ENCODE data around the gene SLC22A1.

The SLC22A1 gene

DNA sequence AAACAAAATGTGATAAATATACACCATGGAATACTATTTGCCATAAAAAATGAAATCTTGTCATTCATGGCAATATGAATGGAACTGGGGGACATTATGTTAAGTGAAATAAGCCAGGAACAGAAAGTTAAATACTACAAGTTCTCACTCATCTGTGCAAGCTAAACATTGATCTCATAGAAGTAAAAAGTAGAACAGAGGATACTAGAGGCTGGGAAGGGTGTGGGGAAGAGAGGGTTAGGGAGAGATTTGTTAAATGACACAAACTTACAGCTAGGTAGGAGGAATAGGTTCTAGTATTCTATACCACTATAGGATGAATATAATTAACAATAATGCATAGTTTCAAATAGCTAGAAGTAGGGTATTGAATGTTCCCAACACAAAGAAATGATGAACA lies 76.0 kb downstream of the SLC22A1 start:
- TF ChIP-seq, protein P1, sequence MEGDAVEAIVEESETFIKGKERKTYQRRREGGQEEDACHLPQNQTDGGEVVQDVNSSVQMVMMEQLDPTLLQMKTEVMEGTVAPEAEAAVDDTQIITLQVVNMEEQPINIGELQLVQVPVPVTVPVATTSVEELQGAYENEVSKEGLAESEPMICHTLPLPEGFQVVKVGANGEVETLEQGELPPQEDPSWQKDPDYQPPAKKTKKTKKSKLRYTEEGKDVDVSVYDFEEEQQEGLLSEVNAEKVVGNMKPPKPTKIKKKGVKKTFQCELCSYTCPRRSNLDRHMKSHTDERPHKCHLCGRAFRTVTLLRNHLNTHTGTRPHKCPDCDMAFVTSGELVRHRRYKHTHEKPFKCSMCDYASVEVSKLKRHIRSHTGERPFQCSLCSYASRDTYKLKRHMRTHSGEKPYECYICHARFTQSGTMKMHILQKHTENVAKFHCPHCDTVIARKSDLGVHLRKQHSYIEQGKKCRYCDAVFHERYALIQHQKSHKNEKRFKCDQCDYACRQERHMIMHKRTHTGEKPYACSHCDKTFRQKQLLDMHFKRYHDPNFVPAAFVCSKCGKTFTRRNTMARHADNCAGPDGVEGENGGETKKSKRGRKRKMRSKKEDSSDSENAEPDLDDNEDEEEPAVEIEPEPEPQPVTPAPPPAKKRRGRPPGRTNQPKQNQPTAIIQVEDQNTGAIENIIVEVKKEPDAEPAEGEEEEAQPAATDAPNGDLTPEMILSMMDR (conservative IDR thresholded peaks at IDR 0.05; ENCODE audit: low read length): no peak
- no peak for DNase-seq (ENCODE audit: low read depth)
- no peak overlapping the region for H3K4me3 ChIP-seq (ENCODE audit: low read length)

DNA sequence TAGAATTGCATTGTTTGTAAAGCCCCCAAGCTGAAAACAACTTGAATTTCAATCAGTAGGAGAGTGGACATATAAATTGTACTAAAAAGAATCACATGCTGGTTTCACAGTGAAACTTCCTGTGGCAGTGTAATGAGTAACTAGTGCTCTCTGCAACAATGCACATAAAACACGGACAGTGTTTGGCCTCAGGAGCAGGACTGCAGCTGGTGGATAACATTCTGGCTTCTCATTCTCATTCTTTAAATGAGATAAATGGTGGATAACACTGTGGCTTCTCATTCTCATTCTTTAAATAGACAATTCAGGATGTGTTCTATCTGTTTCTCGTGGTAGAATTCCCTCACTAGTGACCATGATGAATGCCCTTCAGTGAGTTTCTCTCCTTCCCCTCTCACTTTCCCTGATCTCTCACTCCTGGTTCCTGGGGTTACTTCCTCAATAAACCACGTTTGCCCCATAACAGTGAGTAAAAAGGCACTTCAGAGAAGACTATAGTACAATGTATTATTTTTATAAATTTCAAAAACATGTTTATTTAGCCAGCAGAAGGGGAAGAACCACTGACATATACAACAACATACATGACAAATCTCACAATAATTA lies 77.1 kb downstream of the SLC22A1 start:
- TF ChIP-seq, protein P1 (conservative IDR thresholded peaks at IDR 0.05; ENCODE audit: low read length): no peak
- no peak overlapping the region for H3K4me3 ChIP-seq (ENCODE audit: low read length)
- DNase-seq (ENCODE audit: low read depth): no peak

DNA sequence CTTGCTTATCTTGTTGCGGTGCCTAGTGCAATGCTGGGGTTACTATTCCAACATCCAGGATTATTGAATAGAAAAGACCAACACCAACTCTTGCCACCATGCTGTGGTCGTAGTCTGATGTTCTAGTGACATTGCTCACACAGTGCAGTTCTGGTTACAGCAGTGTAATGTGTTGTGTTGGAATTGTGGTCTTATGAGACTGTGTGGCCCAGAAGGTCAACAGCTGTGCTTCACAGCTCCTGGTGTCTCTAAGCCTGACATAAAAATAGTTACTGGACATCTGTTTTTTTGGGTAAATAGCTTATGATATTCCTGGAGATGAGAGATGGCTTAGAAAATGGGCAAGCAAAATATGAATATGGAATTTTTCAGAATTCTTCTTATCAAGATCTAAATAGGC lies 79.4 kb downstream of the SLC22A1 start:
- no peak overlapping the region for H3K4me3 ChIP-seq (ENCODE audit: low read length)
- TF ChIP-seq, protein P1 (conservative IDR thresholded peaks at IDR 0.05; ENCODE audit: low read length): no peak
- no peak for DNase-seq (ENCODE audit: low read depth)

DNA sequence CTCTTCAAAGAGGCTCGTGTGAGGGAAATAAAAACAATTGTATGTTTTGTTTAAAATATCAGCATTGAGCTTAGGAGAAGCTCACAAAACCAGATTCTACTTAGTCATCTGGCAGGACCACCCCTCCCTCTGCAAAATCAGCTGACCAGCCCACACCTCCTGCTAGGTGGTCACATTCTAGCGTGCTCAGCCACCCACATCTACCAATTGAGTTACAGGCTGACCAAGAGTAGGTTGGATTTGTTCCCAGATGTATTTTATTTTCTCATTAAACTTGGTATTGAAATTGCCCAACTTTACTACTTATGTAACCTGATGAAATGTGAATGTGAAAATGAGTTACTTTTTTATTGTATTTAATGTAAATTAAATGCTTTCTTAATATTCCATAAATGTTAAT lies 80.8 kb downstream of the SLC22A1 start:
- TF ChIP-seq, protein P1 (conservative IDR thresholded peaks at IDR 0.05; ENCODE audit: low read length): no peak
- DNase-seq (ENCODE audit: low read depth): no peak
- no peak overlapping the region for H3K4me3 ChIP-seq (ENCODE audit: low read length)

DNA sequence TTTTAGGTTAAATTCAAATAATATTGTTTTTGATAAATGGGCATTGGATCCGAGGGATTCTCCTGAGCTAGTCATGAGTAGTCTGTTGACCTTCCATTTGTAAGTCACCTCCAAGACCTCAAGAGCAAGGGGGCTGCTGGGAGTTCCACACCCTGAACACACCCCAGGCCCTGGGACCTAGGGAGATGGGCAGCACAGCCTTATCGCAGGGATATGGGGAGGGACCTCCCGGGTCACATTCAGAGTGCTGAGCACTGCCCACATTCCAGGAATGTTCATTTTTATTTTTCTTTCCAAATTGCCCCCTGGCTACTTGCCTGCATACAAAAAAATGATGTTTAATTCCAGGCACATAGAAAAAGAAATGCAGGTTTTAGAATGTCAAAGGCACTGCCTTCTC lies 81.5 kb downstream of the SLC22A1 start:
- H3K4me3 ChIP-seq (ENCODE audit: low read length): no peak overlapping the region
- TF ChIP-seq, protein P1 (conservative IDR thresholded peaks at IDR 0.05; ENCODE audit: low read length): no peak
- DNase-seq (ENCODE audit: low read depth): no peak

DNA sequence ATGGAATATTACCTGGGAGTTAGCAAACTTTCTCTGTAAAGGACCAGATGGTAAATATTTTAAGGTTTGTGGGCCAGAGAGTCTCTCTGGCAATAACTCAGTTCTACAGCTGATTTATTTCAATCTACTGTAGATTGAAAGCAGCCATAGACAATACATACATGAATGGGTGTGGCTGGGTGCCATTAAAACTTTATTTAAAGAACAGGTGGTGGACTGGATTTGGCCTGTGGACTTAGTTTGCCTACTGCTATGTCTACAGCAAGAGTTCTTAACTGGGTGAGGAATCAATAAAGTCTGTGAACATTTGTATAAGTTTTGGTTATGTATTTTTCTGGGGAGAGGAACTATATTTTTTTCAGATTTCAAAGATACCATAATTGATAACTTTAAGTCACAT lies 81.9 kb downstream of the SLC22A1 start:
- no peak overlapping the region for H3K4me3 ChIP-seq (ENCODE audit: low read length)
- no peak for DNase-seq (ENCODE audit: low read depth)
- TF ChIP-seq, protein P1 (conservative IDR thresholded peaks at IDR 0.05; ENCODE audit: low read length): no peak

DNA sequence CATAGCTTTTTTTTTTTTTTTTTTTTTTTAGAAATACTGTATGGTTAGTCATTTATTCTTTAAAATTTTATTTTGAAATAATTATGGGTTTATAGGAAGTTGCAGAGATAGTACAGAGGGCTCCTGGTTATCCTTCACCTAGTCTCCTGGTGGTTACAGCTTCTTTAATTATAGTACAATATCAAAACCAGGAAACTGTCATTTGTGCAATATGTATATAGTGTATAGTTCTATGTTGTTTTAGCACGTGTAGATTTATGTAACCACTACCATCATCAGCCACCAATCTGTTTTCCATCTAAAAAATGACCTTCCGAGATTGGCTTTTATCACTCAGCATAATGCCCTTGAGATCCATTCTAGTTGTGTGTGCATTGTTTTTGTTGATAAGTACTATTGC lies 82.3 kb downstream of the SLC22A1 start:
- TF ChIP-seq, protein P1 (conservative IDR thresholded peaks at IDR 0.05; ENCODE audit: low read length): no peak
- no peak for DNase-seq (ENCODE audit: low read depth)
- H3K4me3 ChIP-seq (ENCODE audit: low read length): no peak overlapping the region
